Measurements from ENCODE around the gene KIF25.

DNA sequence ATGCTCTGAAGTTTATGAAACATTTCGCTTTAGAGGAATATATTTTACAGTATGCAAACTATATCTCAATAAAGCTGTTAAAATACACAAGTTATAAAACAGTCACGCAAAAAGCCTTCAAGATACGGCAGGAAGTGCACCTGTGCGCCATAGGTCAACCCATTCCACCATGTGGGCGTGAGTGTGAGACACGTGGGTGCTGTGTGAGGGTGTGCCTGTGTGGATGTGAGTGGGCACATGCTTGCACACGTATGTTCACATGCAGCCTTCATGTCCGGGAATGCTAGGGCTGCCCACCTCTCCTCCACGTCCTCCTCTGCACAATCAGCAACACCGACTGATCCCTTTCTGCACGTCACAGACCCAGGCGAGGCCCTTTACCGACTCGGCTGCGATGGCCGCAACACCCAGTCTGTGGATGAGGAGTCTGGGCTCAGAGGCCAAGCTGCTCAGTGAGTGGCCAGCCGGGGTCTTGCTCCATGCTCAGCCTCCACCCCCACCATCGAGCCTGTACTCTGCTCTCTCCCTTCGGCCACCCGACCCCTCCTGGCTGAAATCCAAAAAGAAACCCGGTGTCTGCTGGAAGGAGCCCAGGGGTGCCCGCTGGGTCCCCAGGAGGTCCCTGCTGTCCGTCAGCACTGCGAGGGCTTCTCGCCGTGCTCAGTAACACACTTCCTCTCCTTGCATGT is 84.5 kb downstream of the KIF25 start:
- TF ChIP-seq, protein P1, sequence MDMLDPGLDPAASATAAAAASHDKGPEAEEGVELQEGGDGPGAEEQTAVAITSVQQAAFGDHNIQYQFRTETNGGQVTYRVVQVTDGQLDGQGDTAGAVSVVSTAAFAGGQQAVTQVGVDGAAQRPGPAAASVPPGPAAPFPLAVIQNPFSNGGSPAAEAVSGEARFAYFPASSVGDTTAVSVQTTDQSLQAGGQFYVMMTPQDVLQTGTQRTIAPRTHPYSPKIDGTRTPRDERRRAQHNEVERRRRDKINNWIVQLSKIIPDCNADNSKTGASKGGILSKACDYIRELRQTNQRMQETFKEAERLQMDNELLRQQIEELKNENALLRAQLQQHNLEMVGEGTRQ (CRISPR knock-in tag; IDR thresholded peaks at IDR 0.05): no peak
- TF ChIP-seq, protein P2, sequence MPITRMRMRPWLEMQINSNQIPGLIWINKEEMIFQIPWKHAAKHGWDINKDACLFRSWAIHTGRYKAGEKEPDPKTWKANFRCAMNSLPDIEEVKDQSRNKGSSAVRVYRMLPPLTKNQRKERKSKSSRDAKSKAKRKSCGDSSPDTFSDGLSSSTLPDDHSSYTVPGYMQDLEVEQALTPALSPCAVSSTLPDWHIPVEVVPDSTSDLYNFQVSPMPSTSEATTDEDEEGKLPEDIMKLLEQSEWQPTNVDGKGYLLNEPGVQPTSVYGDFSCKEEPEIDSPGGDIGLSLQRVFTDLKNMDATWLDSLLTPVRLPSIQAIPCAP (CRISPR knock-in tag; IDR thresholded peaks at IDR 0.05): no peak
- TF ChIP-seq FOXJ3 (CRISPR knock-in tag; IDR thresholded peaks at IDR 0.05; ENCODE audit: borderline replicate concordance) (no peak), MYBL2 (CRISPR knock-in tag; IDR thresholded peaks at IDR 0.05) (no peak), TCF7 (CRISPR knock-in tag; IDR thresholded peaks at IDR 0.05; ENCODE audit: low read depth) (no peak)
- TF ChIP-seq, protein P3, sequence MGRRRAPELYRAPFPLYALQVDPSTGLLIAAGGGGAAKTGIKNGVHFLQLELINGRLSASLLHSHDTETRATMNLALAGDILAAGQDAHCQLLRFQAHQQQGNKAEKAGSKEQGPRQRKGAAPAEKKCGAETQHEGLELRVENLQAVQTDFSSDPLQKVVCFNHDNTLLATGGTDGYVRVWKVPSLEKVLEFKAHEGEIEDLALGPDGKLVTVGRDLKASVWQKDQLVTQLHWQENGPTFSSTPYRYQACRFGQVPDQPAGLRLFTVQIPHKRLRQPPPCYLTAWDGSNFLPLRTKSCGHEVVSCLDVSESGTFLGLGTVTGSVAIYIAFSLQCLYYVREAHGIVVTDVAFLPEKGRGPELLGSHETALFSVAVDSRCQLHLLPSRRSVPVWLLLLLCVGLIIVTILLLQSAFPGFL (CRISPR knock-in tag; IDR thresholded peaks at IDR 0.05; ENCODE audit: borderline replicate concordance): no peak
- TF ChIP-seq, protein P4, sequence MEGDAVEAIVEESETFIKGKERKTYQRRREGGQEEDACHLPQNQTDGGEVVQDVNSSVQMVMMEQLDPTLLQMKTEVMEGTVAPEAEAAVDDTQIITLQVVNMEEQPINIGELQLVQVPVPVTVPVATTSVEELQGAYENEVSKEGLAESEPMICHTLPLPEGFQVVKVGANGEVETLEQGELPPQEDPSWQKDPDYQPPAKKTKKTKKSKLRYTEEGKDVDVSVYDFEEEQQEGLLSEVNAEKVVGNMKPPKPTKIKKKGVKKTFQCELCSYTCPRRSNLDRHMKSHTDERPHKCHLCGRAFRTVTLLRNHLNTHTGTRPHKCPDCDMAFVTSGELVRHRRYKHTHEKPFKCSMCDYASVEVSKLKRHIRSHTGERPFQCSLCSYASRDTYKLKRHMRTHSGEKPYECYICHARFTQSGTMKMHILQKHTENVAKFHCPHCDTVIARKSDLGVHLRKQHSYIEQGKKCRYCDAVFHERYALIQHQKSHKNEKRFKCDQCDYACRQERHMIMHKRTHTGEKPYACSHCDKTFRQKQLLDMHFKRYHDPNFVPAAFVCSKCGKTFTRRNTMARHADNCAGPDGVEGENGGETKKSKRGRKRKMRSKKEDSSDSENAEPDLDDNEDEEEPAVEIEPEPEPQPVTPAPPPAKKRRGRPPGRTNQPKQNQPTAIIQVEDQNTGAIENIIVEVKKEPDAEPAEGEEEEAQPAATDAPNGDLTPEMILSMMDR (IDR thresholded peaks at IDR 0.05): no peak
- TF ChIP-seq, protein P5, sequence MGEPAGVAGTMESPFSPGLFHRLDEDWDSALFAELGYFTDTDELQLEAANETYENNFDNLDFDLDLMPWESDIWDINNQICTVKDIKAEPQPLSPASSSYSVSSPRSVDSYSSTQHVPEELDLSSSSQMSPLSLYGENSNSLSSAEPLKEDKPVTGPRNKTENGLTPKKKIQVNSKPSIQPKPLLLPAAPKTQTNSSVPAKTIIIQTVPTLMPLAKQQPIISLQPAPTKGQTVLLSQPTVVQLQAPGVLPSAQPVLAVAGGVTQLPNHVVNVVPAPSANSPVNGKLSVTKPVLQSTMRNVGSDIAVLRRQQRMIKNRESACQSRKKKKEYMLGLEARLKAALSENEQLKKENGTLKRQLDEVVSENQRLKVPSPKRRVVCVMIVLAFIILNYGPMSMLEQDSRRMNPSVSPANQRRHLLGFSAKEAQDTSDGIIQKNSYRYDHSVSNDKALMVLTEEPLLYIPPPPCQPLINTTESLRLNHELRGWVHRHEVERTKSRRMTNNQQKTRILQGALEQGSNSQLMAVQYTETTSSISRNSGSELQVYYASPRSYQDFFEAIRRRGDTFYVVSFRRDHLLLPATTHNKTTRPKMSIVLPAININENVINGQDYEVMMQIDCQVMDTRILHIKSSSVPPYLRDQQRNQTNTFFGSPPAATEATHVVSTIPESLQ (CRISPR knock-in tag; IDR thresholded peaks at IDR 0.05): no peak

Data from WTC11 (cell line).